CD4-positive, alpha-beta T cell treated with Interferon gamma for 1 hour (primary cell): ENCODE data around the gene P2RY2.

ENCODE experiments used
- DNase-seq: peaks from one replicate; pipeline ENCODE4 v3.0.0-alpha.2; 2020

The P2RY2 gene

DNA sequence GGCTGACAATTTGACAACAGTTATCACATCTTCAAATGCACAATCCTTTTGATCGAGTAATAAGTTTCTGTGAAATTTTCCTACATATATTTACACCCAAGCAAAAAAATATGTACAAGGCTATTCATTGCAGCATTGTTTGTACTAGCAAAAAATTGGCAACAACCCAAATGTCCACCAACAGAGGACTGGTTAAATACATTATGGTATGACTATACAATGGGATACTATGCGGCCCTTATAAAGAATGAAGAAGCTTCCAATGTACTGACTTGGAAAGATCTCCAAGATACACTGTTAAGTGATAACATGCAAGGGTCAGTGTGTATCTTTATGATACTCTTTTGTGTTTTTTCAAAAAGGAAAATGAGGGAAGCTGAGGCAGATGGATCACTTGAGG is 8.2 kb upstream of the P2RY2 start:
- no peak for DNase-seq

DNA sequence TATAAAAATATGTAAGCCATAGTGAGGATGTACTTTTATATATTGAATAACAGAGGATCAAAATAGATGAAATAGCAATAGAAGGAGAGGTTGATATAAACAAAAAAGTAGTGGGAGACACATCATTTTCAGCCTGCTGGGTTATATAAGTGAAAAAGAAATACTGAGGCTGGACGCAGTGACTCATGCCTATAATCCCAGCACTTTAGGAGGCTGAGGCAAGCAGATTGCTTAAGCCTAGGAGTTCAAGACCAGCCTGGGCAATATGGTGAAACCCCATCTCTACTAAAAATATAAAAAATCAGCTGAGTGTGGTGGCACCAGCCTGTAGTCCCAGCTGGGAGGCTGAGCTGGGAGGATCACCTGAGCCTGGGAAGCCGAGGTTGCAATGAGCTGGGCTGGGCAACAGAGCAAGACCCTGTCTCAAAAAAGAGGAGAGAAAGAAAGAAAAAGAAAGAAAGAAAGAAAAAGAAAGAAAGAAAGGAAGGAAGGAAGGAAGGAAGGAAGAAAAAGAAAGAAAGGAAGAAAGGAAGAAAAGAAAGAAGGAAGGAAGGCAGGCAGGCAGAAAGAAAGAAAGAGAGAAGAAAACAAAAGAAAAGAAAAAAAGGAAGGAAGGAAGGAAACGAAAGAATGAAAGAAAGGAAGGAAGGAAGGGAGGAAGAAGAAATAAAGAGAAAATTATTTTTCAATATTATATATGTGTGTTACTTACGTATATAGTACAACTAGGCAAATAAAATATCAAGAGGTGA is 7.0 kb upstream of the P2RY2 start:
- DNase-seq, result no peak

- no peak for DNase-seq
These were observed 4.6 kb upstream of the P2RY2 start for GRCh38 chr11:73213196-73214143.

- no peak for DNase-seq
These were observed 2.6 kb upstream of the P2RY2 start for GRCh38 chr11:73215191-73216134.

DNA sequence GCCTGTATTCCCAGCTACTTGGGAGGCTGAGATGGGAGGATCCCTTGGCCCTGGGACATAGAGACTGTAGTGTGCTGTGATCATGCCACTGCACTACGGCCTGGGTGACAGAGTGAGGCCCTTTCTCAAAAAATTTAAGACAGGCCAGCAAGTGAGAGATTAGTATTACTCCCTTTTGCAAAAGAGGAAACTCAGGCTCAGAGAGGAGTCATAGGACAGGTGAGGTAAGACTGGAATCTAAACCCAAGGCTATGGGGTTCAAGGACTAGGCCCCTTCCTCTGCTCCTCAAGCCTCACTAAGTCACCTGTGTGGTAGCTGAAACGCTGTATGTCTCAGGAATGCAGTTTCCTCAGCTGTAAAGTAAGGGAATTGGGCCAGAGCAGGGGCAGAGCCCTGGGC is 1.6 kb upstream of the P2RY2 start:
- no peak for DNase-seq

DNA sequence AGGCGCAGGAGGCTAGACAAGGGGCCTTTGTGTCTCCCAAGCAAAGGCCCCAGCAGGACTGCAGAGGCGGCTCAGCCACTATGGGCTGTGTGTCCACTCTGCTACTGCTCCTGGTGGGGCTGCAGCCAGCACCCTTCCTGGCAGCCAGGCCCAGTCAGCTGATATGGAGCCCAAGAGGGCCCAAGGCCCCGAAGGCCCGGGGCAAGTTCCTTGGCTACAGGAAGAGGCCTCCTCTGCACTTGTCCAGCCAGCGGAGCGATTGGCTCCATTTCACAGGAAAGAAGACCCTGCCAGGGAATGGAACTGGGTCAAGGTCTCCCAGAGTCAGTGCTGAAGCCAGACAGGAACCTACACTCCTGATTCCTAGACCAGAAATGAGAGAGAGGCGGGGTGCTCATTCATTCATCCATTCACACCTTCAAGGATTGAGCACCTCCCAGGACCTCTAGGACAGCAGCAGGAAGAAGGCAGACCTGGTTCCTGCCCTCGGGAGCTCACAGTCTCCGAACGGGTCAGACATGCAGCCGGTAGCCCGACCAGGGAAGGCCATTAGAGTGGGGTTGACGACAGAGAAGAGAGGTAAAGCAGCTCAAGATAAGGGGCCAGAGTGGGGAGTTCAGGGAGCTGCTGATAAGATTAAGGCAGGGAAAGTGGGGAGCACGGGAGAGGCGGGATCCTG is 811 bp upstream of the P2RY2 start:
- no peak for DNase-seq

- no peak for DNase-seq
These were observed 323 bp upstream of the P2RY2 start for GRCh38 chr11:73217810-73218105.

DNA sequence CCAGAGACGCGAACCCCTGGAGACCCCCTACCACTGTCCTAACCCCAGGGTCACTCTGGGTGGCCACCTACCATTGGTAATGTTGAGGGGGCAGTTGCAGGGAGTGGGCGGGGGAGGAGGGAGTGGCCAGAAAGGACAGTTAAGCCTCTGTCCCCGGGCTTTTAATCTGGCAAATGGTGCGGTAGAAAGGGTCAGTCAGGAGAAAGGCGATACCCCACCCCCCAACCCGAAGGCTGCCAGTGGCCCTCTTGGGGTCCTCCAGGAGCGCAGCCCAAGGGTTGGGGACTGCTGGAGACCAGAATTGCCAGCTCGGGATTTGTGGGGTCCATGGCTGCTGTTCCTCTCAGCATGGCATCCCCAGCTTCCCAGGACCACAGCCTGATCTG is 742 bp downstream of the P2RY2 start:
- DNase-seq, result no peak

DNA sequence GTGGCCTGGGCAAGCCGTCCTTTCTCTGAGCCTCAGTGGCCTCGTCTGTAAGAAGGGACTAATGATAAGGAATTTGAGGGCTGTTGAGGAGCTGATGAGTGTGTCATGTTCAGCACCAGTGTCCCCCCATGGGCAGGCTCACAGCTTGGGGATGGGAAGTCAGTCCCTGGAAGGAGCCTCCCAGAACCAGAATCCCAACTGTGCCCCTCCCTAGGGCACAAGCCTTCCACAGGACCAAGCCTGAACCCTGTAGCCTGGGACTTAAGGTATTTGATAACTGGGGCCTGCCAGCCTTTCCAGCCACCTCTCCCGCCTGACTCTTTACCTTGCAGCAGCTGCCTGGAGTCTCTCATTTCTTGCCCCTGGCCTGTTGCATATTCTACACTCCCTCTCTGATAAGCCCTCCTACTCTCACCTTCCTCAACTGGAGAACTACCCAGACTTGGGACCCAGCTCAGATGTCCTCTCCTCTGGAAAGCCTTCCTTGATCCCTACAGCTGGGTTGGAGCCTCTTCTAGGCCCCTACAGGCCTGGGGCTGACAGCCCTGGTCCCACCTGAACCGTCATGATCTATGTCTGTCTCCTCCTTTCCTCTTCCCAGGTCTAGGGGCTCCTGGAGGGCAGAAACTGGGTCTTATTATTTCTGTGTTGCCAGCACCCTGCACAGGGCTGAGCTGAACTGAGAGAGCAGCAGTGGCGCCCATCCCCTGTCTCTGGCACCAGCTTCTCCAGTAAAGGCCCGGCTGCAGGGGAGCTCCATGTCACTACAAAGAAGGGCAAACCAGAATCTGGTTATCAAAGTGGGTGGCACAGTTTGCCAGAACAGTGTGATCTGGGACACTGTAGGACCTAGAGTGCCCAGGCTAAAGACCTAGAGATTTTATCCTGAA is 1.6 kb downstream of the P2RY2 start:
- DNase-seq, result no peak

DNA sequence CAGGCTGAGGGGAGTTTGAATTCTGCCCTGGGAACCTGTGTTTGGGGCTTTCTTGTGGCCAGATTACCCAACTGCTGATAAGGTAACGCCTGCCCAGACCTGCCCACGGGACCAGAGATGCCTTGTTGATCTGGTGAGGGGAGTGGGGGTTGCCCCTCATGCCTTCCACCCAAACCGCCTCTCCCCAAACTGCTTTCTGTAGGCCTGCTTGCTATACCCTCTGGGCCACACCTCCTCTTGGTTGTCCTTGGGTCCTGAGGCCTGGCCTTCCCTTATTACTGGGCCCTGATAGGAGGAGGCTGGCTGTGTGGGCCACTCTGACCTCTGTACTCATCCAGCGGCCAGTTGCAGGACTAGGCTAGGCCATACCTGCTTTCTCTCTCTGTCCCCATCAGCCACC is 3.4 kb downstream of the P2RY2 start:
- no peak for DNase-seq

DNA sequence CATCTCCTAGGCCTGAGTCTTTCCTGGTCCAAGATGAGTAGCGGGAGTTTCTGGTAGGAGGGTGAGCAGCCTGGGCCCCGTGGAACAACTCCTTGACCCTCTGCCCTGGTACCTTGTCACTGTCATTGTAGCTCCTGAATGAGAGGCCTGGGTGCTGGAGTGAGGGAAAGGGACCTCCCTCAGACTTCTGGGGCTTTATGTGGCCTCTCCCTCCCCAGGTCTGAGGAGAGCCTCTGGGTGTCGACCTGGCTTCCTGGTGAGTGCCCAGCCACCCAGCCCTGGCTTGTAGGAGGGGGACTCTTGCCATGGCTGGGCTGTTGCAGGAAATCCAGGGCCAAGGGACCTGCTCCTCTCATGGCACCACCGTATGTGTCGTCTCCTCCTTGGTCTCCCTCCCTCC is 3.9 kb downstream of the P2RY2 start:
- DNase-seq, result no peak

DNA sequence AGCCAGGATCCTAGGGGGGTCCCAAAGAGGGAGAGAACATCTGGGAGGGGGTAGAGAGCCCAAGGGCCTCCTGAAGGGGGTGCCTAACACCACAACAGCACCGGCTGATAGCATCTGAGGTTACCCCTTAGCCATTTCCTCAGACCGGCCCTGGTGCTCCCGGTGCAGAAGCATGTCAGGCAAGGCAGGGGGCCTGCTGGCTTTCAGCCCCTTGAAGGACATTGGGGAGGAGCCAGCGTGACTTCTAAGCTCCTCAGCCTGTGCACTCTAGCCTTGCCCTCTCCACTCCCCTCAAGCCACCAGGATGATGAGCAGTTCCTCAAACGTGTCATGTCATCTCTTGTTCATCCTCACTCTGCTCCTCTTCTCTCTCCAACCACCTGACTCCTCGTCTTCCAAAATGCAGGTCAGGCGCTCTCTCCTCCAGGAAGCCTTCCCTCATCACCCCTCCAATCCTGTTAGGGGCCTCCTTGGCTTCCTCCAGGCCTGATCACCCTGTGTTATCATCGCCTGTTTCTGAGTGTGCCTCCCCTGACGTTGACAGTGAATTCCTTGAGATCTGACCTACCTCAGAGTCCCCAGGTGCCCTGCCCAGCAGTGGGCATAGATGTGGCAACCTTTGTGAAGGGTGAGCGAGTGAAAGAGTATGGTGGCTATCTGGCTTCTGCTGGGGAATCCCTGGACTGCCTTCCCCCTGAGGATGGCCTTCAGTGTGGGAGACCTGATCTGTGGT is 6.1 kb downstream of the P2RY2 start:
- no peak for DNase-seq

DNA sequence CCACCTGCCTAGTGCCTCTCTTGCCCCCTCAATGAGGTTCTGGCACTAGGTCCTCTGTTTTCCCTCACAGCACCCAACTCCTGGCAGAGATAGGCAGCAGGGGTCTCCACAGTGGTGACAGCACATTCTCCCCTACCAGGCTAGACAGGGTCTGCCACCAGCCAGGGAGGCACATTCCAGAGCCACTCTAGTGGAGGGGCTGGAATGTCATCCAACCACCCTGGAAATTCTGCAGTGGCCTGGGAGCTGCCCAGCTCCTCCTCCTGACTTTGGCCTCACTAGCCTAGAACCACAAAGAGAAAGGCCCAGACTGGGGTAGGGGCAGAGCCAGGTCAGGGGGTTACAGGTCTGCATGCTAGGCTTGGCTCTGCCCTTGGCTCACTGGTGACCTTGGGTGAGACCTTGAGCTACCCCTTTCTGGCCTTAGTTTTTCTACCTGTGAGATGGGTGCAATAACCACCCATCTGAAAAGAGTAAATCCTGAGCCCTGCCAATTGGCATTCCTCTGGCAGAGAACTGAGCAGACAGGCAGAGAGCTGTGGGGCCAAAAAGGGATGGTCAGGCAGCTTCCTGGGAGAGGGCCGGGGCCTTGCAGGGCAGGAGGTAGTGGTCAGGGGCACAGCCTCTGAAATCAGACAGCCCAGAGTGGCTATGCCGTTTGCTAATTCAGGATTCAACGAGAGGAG is 7.1 kb downstream of the P2RY2 start:
- no peak for DNase-seq

DNA sequence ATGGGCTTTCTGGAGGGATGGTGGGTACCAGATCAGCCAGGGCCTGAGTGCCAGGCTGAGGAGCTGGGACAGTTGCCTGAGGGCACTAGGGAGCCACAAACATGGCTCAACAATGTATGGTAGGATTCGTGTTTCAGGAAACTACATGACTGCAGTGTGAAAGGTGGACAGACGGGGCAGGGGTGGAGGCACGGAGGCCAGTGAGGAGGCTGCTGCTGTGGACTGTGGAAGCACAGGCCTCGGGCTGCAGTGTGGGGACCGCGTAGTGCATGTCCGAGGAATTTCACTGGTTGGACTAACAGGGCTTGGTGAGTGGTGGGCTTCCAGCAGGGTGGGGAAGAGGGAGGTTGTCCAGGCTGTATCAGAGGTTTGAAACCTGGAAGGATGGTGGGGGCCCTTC is 7.8 kb downstream of the P2RY2 start:
- no peak for DNase-seq

DNA sequence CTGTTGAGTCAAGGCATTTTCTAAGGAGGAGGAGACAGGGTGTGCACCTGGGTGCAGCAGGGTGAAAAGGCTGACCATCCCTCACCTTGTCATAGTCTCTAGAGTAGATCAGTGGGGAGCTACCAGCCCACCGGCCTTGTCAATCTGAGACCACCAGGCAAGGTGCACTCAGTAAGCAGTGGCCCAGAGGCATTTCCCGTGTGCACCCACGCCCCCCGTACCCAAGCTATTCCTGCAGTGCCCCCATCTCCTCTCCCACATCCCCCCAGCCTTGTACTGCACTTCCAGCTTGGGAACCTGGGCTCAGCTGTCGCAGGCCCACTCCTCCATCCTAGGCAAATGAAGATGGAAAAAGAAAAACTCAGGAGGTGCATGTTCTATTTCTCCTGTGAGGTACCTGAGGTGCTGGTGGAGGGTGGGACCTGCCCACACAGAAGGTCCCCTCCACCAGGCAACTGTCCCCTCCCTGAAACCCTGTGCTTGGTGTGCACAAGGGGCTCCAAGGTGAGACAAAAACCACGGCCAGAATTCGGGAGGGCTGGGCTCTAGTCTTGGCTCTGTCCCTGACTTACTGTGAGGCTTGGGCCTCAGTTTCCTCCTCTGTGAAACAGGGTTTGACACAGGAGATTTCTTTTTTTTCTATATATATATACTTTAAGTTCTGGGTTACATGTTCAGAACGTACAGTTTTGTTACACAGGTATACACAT is 8.4 kb downstream of the P2RY2 start:
- DNase-seq, result no peak

DNA sequence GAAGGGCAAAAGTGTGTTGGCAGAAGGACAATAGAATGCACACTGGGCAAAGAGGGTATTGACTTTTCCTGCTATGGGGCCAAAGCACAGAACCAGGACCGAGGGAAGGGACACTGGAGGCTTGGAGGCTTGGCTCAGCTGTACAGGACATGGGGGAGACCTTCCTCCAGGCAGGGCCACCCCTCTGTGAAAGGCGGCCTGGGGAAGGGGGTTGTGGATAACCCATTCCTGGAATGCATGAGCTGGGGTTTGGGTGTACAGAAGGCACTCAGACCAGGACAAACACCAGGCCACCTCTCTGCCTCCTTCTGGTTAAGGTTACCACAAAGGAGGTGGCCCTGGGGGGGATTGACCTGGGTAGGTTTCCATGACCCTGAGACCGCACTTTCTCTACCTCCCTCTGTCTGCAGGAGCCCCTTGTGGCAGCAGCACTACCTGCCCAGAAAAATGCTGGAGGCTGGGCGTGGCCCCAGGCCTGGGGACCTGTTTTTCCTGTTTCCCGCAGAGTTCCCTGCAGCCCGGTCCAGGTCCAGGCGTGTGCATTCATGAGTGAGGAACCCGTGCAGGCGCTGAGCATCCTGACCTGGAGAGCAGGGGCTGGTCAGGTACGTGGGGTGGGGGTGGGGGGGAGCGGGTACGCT is 9.6 kb downstream of the P2RY2 start:
- DNase-seq, result no peak

DNA sequence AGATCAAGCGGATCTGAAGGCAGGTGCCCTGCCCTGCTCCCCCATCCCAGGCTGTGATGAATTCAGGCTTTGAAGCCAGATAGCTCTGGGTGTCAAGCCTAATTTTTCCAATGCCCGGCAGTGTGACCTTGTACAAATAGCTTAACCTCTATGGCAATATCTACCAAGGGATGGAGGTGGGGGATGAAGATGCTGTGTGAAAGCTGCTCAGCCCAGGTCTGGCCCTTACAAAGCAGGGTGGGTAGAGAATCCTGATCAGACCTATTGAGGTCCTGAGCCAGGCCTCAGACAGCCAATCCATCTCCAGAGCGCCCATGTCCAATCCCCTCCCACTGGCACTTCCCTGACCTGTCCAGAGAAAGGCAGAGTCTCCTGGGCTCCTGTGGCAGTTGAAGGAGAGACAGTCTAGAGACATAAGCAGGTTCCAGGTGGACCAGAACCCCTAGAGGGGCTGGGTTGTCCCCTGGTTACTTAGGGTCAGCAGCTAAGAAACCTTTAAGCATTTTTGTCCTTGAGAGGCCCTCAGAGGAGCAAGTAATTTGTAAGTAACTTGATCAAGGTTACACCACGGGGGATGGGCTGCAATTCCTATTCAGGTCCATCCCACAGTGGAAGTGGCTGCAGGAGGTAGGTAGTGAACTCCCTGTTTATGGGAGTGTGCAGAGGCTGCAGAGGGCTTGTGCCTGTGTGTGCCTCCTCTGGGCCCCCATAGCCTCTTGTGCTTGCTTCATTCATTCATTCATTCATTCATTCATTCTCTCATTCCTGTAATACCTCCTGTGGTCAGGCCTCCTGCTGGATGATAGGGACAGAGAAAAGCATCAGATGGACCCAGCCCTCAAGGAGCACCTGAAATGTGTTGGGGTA is 10.4 kb downstream of the P2RY2 start:
- no peak for DNase-seq

- no peak for DNase-seq
These were observed 11.3 kb downstream of the P2RY2 start for GRCh38 chr11:73229321-73229895.
